Renal cortical epithelial cell (primary cell): ENCODE data around the gene PDLIM3. TPM values are rescaled to one million over a fixed set of nuclear protein-coding genes. Genes with fewer than 3 reads are reported as not detected.
"Not testable (repeated sequence)": the region's sequence is repeated elsewhere in the genome, so short reads cannot be mapped to it uniquely, and the experiment has no call there.

Experiments used
- DNase-seq: peaks from one replicate; pipeline ENCODE4 v3.0.0-alpha.2; 2011; ENCODE audit warnings: low read depth
- total RNA-seq: library from RNA; depleted of rRNA; stranded (reverse); fragments of >200 nt; gene quantifications from 2 replicates; pipeline ENCODE4 v1.2.3, GENCODE V29; 2014

The PDLIM3 gene, protein sequence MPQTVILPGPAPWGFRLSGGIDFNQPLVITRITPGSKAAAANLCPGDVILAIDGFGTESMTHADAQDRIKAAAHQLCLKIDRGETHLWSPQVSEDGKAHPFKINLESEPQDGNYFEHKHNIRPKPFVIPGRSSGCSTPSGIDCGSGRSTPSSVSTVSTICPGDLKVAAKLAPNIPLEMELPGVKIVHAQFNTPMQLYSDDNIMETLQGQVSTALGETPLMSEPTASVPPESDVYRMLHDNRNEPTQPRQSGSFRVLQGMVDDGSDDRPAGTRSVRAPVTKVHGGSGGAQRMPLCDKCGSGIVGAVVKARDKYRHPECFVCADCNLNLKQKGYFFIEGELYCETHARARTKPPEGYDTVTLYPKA
- total RNA-seq: 2.0 and 6.1 TPM in 2 replicates

- no peak for DNase-seq
These were observed at the start of gene PDLIM3 for GRCh38 chr4:185534866-185535611. Gene PDLIM3, minus strand, starts transcription at chr4:185535507. Its CDS starts 73 bp downstream, at chr4:185535434.

- DNase-seq: no peak
These were observed 48.5 kb upstream of the PDLIM3 start for GRCh38 chr4:185583813-185584212.

GRCh38 chr4:185582651-185583400 is 47.5 kb upstream of the PDLIM3 start:
- DNase-seq: no peak

DNA sequence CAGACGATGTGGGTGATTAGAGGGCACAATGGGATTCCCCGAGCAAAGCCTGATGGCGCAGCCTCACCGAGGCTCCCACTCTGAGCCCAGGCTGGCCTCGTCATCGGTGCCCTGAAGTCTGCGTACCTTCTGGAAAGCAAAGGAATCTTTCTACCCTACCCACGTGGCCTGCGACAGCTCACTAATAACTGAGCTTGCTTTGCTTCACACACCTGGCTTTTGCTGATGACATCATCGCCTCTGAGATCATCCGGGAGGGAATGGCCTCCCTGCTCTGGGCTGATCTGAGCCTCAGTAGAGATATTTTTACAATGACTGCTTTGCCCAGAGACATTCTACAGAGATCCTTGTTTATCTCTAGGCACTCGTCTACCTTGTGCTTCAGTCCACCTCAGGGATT is 45.4 kb upstream of the PDLIM3 start:
- no peak for DNase-seq

- DNase-seq: no peak
These were observed 43.0 kb upstream of the PDLIM3 start for GRCh38 chr4:185578284-185578683.

- no peak for DNase-seq
These were observed 41.9 kb upstream of the PDLIM3 start for GRCh38 chr4:185576962-185577950.

DNA sequence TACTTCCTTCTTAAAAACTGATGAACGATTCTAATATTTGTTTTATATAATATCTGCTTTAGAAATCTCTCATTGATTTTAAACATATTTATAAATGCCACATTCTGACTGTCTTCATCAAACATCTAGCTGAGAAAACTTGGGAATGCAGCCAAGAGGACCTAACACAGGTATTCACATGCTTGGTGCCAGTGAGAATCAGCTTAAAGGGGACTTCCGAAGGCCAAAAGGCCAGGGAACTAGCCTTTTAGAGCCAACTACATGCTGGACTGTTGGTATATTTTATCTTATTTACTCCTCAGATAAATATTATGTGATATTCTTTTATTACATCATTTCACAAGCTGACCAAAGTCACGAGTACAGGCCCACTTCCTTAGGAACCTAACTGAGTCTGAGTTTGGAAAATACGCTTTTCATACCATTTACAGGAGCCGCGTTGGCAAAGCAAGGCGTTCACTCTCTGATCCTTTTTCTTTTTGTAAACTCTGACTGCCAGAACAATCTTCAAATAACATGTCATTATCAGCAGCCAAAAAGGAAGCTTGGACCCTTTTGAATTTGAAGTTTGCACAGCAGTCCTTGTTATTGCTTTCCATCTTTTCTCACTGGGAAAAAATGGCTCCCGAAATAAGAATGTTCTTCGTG is 41.1 kb upstream of the PDLIM3 start:
- no peak for DNase-seq

DNA sequence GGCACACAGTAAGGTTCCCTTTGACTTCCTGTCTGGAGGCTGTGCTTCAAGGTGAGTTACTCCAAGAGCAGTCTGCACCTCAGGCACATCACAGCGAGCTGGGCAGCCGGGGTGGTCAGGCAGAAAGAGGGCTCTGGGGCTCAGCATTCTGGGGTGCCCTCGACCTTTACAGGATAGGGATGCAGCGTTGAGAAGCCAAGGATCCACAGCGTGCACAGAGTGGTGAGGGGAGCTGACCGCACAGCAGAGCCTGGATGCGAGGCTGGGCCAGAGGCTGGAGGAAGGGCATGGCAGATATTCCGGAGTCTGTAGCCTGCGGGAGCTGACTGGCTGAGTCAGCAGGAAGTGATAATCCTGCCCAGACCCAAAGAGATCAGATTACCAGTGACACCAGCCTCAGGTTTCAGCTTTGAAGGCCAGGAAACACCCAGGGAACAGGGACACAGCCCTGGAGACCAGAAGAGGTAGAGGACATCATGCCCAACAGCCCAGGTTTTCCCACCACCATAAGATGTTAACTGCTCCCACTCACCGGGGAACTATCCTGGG is 38.4 kb upstream of the PDLIM3 start:
- DNase-seq: peak; percentile 68

DNA sequence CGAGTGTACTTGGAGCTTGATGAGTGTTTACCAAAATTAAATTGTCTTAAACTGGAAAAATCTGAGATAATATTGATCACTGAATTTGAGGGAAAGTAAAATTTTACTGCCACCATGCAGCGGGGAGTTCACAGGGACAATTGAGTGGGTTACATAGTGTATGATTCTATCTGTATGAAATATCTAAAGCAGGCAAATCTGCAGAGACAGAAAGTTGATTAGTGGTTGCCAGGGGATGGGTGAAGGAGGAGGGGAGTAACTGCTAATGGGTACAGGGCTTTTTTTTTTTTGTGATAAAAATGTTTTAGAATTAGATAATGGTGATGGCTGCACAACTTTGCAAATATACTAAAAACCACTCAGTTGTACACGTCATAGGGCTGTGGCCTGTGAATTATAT is 35.4 kb upstream of the PDLIM3 start:
- no peak for DNase-seq

- no peak for DNase-seq
These were observed 32.4 kb upstream of the PDLIM3 start for GRCh38 chr4:185567381-185568376.

DNA sequence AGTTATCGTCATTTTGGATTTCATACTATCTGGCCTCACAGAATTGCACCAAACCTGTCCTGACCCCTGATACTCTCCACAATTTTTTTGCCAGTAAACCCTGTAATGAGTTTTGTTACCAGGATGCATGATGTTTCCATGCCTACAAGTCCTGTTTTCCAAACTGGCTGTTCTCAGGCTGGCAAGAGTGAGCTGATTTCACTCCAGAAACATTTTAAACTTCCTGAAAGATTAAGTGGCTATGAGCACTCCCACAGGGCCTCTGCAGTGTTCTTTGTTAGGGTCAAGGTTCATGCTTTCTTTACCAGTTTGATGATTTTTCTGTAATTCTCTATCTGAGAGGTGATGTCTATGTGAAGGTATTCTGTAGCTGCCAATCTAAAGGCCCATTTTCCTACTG is 31.7 kb upstream of the PDLIM3 start:
- DNase-seq: peak; percentile 92

GRCh38 chr4:185566425-185566824 is 31.1 kb upstream of the PDLIM3 start:
- no peak for DNase-seq

- DNase-seq: no peak
These were observed 30.4 kb upstream of the PDLIM3 start for GRCh38 chr4:185565696-185566095.

- DNase-seq: no peak
These were observed 29.0 kb upstream of the PDLIM3 start for GRCh38 chr4:185564349-185564748.

DNA sequence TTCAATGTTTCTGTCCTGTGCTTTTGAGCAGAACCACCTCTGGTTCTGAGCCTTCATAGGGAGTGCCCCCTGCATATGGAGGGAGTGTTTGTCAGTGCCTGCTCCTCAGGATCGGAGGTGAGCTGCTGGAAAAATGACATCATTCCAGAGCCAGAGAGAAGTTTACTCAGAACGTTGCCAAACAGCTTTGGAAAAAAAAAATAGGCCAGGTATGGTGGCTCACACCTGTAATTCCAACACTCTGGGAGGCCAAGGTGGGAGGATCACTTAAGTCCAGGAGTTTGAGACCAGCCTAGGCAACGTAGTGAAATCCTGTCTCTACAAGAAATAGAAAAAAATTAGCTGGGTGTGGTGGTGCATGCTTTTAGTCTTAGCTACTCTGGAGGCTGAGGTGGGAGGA is 27.2 kb upstream of the PDLIM3 start:
- no peak for DNase-seq

GRCh38 chr4:185560316-185560715 is 25.0 kb upstream of the PDLIM3 start:
- no peak for DNase-seq

DNA sequence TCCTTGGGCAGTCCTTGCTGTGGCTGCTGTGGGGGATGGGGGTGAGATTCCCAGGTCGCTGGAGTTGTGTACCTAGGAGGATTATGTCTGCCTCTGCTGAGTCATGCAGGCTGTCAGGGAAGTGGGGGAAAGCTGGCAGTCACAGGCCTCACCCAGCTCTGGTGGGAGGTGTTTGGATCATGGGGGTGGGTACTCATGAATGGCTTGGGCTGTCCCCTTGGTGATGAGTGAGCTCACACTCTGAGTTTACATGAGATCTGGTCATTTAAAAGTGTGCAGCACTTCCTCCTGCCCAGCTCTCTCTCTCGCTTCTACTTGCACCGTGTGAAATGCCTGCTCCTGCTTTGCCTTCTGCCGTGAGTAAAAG is 24.6 kb upstream of the PDLIM3 start:
- DNase-seq: peak; percentile 96

DNA sequence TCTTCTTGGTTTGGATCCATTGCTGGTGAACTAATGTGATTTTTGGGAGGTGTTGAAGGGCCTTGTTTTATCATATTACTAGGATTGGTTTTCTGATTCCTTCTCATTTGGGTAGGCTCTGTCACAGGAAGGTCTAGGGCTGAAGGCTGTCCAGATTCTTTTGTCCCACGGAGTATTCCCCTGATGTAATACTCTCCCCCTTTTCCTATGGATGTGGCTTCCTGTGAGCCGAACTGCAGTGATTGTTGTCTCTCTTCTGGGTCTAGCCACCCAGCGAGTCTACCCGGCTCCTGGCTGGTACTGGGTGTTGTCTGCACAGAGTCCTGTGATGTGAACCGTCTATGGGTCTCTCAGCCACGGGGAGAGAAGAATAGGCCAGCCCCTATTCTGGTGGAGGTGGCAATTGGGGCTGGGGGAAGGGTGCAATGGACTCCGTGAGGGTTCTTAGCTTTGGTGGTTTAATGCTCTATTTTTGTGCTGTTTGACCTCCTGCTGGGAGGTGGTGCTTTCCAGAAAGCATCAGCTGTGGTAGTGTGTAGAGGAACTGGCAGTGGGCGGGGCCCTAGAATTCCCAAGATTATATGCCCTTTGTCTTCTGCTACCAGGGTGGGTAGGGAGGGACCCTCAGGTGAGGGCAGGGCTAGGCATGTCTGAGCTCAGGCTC is 24.1 kb upstream of the PDLIM3 start:
- not testable (repeated sequence) for DNase-seq
